Measurements from ENCODE around the gene LBHD2.

LBHD2 gene

DNA sequence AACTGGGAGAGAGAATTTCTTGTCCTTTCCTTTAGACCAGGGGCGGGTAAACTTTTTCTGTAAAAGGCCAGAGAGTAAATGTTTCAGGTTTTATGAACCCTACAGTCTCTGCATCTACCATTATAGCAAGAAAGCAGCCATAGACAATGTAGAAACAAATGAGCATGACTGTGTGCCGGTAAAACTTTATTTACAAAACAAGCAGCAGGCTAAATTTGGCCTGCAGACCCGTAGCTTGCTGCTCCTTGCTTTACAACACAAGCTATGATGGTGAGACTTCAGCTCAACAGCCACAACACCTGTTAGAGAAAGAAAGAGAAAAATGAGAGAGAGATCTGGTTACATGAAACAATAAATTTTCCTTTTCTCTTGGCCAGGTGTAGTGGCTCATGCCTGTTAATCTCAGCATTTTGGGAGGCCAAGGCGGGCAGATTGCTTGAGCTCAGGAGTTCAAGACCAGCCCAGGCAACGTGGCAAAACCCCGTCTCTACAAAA, 22.5 kb upstream of the LBHD2 start:
- TF ChIP-seq, protein P1, sequence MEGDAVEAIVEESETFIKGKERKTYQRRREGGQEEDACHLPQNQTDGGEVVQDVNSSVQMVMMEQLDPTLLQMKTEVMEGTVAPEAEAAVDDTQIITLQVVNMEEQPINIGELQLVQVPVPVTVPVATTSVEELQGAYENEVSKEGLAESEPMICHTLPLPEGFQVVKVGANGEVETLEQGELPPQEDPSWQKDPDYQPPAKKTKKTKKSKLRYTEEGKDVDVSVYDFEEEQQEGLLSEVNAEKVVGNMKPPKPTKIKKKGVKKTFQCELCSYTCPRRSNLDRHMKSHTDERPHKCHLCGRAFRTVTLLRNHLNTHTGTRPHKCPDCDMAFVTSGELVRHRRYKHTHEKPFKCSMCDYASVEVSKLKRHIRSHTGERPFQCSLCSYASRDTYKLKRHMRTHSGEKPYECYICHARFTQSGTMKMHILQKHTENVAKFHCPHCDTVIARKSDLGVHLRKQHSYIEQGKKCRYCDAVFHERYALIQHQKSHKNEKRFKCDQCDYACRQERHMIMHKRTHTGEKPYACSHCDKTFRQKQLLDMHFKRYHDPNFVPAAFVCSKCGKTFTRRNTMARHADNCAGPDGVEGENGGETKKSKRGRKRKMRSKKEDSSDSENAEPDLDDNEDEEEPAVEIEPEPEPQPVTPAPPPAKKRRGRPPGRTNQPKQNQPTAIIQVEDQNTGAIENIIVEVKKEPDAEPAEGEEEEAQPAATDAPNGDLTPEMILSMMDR (IDR thresholded peaks at IDR 0.05; ENCODE audit: insufficient read depth, low read depth, low read length, missing control alignments) = no peak
- DNase-seq (ENCODE audit: low read depth) = no peak

DNA sequence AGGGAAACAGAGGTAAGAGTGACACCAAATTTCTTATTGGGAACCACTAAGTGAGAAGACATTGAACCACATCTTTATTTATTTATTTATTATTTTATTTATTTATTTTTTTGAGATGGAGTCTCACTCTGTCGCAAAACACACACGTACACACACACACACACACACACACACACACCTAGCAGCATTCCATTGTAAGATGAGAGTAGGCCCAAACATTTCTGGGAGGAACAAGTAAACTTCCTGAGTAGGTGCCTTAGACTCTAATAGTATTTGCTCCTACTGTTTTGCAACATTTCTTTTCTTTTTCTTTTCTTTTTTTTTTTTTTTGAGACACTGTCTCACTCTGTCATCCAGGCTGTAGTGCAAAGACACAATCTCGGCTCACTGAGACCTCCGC, 19.6 kb upstream of the LBHD2 start:
- TF ChIP-seq, protein P1 (IDR thresholded peaks at IDR 0.05; ENCODE audit: insufficient read depth, low read depth, low read length, missing control alignments) = no peak
- DNase-seq (ENCODE audit: low read depth) = no peak
- no peak overlapping the region for H3K4me3 ChIP-seq (ENCODE audit: low read depth, low read length)

More for the DNA sequence above, 22.5 kb upstream of the LBHD2 start:
- H3K4me3 ChIP-seq (ENCODE audit: low read depth, low read length) = no peak overlapping the region

DNA sequence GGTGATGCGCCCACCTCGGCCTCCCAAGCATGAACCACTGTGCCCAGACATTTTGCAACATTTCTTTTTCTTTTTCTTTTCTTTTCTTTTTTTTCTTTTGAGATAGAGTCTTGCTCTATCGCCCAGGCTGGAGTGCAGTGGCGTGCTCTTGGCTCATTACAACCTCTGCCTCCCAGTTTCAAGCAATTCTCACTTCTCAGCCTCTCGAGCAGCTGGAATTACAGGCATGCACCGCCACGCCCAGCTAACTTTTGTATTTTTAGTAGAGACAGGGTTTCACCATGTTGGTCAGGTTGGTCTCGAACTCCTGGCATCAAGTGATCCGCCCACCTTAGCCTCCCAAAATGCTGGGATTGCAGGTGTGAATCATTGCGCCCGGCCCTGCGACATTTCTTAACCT, 19.0 kb upstream of the LBHD2 start:
- no peak for DNase-seq (ENCODE audit: low read depth)
- TF ChIP-seq, protein P1 (IDR thresholded peaks at IDR 0.05; ENCODE audit: insufficient read depth, low read depth, low read length, missing control alignments) = no peak
- no peak overlapping the region for H3K4me3 ChIP-seq (ENCODE audit: low read depth, low read length)

DNA sequence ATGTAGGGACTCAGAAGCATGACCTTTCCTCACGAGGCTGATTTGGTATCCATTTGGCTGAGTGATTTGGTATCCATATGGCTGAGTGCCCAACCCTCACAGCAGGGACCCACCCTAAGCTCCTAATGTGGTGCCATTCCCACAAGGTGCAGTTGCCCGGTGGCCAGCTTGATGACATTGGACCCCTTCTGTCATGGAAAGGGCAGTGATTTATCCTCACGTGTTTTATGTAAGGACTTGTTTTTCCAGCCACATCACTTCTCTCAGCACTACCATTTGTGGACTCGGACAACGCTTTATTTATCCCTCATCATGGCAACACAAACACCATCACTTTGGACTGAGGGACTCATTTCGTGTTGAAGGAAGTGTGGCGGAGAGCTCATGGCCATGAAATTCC, 18.1 kb upstream of the LBHD2 start:
- TF ChIP-seq, protein P1 (IDR thresholded peaks at IDR 0.05; ENCODE audit: insufficient read depth, low read depth, low read length, missing control alignments) = no peak
- no peak overlapping the region for H3K4me3 ChIP-seq (ENCODE audit: low read depth, low read length)
- no peak for DNase-seq (ENCODE audit: low read depth)

DNA sequence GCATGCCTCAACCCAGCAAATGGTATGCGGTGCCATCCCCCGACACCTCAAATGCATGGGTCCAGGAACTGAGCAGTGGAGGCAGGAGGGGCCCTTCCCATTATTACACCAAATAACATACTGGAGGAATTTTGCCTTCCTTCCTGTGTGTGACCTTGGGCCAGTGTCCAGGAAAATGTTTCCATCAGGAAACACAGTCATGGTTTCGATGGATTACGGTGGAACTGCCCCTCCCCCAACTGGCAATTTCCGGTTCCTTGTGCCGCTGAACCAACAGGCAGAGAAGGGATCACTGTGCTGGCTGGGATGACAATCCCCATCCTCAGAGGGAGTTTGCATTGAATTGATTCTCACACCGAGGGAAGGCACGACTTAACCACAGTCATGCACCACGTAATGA, 17.6 kb upstream of the LBHD2 start:
- no peak overlapping the region for H3K4me3 ChIP-seq (ENCODE audit: low read depth, low read length)
- TF ChIP-seq, protein P1 (IDR thresholded peaks at IDR 0.05; ENCODE audit: insufficient read depth, low read depth, low read length, missing control alignments) = no peak
- no peak for DNase-seq (ENCODE audit: low read depth)

DNA sequence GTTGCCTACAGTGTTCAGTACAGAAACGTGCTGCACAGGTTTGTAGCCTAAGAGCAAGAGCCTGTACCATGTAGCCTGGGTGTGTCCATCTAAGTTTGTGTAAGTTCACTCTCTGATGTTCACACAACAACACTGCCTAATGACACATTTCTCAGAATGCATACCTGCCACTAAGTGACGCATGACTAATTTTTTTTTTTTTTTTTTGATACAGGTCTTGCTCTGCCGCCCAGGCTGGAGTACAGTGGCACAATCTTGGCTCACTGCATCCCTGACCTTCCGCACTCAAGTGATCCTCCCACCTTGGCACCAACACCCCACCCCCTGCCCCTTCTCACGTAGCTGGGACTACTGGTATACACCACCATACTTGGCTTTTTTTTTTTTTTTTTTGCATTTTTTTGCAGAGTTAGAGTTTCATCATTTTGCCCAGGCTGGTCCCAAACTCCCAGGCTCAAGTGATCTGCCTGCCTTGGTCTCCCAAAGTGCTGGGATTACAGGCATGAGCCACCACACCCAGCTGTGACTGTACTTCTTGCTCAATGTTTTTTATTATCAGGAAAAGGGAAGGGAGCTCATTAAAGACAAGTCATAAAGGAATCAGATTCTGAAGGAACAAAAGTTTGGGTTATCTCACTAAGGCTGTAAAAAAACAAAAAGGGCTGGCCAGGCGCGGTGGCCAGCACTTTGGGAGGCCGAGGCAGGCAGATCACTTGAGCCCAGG, 16.6 kb upstream of the LBHD2 start:
- no peak overlapping the region for H3K4me3 ChIP-seq (ENCODE audit: low read depth, low read length)
- TF ChIP-seq, protein P1 (IDR thresholded peaks at IDR 0.05; ENCODE audit: insufficient read depth, low read depth, low read length, missing control alignments) = no peak
- no peak for DNase-seq (ENCODE audit: low read depth)

Data from GM12865 (cell line).